Activated naive CD4-positive, alpha-beta T cell treated with Interleukin-2 at 50 U/mL for 16 hours (primary cell): ENCODE data around the gene STK4.
A peak's percentile ranks its signal among the peaks of the same experiment; 100 is the strongest.

Experiments used
- DNase-seq: peaks from one replicate; pipeline ENCODE4 v3.0.0-alpha.2; 2020

STK4 gene

DNA sequence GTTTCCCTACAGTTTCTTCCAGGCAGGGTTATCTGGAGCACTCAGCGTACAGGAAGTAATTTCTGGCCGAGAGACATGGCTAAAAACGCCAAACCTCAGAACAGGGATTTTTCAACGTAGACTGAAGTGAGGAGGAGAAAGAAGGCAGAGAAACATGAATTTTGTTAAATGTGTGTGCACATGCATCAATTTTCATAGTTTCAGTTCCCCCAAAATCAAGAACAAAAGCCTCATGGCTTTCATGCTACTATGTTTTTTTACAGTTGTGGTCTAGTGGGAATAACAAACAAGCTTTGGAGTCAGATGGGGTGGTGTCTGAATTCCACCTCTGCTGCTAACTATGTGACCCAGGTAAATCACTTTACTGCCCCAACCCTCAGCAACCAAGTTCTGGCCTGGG, 11.0 kb upstream of the STK4 start:
- DNase-seq, result no peak

DNA sequence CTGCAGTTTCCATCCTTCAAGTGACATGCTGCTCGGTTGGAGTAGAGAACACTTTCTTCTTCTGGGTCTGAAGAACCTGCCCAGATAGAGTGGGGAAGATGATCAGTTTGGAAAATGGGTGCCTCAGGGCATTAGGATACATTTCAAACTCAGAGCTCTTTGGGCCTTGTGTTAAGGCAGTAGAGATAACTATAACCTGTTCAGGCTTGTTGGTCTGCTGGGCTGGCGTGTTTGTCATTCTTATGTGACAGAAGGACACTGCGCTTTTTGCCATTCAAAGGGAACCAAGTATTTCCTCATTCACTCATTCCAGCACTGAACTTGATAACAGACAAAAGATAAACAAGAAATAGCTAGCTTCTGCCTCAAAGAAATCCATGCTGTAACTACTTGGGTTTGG, 9.9 kb upstream of the STK4 start:
- no peak for DNase-seq

DNA sequence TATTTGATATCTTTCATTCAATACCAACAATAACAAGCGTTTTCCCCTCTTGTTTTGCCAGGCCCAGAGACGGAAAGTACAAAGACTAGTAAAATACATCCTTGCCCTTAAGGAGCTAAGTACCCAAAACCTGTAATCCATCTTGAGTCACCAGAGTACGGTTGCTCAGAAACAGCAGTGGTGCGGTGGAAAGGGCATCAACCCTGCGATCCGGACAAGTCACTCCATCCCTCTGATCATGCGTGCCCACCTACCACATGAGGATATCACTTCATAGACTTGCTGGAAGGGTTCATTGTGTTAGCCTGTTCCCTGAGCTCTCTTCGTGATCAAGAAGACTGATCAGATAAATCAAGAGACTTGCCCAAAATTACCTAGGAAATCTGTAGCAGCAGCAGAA, 8.0 kb upstream of the STK4 start:
- DNase-seq, result no peak

DNA sequence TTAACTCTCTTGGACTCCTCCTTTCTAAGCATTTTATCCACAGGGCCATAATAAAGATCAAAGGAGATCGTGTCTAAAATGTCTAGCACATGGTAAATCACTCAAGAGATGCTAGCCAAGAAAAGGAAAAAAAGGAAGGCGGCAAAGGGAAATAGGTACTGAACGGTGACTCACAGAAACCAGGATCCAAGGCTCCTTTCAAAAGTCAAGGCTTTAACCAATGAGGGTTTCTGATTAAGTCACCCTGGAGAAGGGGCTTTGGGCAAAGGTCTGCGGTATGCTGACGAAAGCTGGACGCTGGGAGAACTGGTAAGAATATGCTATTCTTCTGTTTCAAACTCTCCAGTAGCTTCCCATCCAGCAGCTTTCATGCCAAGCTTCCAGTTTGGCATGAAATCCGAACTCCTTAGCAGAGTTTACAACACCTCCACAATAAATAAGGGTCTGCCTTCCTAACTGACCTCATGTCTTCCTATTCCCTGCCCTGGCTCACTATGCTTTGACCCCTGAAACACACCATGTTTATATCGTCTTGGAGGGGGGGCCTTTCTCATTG, 7.2 kb upstream of the STK4 start:
- peak; percentile 24 for DNase-seq

DNA sequence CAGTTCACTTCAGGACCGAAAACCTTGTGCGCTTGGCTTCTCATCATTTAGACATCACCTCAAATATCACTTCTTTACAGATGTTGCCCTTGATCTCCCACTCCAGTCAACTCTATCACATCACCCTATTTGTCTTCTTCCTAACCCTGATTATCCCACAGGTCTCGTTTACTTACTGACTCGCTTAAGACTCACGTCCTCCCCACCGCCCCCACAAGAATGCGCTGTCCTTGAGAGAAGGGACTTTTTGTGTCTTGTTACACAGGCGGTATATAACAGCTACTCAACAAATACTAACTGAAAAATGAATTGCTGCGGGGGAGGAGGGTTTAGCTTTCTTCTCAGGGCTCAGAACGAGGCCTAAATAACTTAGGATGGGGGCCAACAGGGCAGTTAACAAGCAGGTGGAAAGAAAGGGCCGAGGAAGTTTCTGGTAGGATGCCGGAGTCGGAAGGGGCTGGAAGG, 6.6 kb upstream of the STK4 start:
- peak; percentile 85 for DNase-seq

DNA sequence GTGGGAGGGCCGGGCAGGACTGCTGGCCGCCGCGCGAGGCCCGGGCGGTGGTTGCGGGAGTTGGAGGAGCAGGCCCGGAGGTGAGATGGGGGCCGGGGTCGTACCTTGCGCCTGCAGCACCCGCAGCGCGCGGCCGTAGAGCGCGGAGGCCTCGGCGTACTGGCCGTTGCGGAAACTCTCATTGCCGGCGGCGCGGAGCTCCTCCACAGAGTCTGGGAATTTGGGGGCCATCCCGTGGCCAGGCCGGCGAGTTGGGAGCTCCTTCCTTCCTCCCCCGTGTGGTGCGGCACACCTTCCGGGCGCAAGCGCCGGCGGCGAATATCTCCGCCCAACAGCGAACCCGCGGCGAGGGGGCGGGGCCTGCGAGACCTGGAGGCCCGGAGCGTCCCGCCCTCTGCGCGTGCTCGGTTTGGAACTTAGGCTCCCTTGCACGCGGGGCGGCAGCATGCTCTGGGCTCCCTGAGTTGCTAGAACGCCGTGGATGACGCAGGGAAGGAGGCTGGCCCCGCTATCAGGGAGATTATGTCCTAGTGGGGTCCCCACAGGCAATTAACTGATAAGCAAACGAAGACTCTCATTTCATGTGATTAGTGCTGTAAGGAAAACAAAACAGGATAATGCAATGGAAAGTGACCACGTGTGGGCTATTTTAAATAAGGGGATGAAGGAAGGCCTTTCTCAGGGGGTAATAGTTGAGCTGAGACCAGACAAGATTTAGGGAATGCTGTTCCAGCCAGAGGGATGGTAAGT, 6.0 kb upstream of the STK4 start, which contains the start of gene TOMM34:
Gene TOMM34, minus strand, starts transcription at position 295 of the 750 bp plus-strand sequence. Its CDS starts 64 bp downstream, at position 231.
- DNase-seq, result peak; percentile 97

DNA sequence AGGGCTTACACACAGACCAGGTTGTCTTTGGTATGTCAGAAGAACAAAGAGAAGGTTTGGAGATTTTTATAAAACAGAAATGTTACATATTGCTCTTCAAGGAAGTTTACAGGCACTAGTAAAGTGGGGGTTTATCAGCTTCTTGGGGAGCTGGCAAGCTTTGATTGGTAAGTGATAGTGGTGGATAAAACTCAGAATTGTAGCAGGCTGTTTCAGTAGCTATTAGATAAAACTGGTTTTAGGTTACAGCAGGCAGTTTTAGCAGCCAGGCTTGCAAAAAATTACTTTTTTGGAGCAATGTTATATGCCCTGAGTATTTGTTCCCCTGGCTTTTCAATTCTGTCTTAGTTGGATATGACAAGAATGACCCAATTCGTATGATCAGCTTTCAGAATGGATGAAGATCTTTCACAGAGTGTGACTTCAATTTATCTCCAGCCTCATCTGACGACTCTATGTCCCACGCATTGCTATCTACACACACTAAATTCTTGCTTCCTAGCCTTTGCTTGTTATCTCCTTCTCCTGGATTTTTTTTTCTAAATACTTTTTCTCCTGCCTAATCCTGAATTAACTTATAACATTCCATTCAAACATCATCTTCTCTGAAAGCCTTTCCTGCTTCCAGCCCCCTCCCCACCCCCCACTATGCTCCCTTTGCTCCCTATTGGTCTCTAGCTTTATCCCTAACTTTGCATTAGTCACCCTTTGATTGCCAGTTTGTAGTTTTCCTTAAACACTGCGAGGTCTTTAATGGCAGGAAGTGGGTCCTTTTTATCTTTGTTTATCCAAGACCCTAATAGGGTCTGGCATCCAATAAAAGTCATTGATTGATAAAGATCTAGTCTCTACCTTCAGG, 5.1 kb upstream of the STK4 start:
- DNase-seq, result no peak

DNA sequence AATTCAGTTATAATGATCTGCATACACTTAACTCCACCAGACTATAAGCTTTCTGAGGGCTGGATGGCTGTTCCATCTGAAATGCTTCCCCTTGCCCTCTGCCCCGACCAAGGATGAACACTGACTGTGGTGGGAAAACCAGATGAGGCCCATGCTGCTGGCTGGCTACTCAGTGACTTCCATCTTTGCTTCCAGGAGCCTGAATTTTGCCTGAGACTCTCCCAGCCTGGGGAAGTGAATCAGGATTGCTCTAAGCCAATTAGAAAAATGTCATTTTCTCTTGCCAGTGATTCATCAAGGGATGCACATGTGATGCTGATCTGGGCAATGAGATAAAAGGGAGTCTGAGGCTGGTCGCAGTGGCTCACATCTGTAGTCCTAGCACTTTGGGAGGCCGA, 4.4 kb upstream of the STK4 start:
- DNase-seq, result no peak

DNA sequence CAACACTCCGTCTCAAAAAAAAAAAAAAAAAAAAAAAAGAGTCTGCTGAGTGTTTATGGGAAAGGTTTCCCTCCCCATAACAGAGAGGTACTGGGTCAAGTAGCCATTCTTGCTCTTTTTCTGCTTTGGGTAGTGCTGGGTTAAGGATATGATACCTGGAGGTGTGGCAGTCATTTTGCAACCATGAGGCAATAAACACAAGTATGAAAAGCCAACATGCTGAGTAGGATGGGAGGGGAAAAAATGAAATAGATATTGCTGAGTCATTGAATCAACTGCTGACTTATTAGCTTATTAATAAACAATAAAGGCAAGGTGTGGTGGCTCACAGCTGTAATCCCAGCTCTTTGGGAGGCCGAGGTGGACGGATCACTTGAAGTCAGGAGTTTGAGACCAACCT, 3.8 kb upstream of the STK4 start:
- no peak for DNase-seq

DNA sequence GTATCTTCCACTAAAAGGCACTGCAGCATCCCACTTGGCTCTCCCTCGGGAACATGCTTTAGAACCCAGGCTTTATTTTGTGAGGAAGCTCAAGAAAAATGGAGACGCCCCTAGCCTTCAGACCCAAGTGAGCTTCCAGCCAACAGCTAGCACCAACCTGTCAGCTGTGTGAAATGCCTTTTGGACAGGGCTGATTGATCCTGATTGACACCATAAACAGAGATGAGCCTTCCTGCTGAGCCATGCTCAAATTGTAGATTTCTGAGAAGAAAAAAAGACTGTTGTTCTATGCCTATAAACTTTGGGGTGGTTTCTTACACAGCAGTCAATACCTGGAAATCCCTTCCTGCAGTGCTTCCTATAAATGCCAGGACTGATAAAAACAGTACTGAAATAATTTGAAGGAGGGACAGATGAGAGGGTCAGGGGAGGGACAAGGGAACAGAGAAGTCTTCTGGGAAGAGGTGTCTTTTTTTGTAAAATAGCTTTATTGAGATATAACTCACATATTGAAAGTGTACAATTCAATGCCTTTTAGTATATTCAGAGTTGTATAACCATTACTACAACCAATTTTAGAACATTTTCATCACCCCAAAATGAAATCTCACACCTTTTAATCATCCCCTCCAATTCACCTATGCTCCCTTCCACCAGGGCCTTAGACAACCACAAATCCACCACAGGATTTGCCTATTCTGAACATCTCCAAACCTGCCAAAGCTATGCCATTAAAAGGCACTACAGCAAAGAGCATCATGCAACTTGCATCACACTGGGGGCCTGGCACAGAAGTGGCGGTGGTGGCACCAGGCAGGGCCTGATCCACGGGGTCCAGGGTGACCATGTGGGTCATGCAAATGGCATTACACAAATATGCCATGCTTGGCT, 2.7 kb upstream of the STK4 start:
- no peak for DNase-seq

DNA sequence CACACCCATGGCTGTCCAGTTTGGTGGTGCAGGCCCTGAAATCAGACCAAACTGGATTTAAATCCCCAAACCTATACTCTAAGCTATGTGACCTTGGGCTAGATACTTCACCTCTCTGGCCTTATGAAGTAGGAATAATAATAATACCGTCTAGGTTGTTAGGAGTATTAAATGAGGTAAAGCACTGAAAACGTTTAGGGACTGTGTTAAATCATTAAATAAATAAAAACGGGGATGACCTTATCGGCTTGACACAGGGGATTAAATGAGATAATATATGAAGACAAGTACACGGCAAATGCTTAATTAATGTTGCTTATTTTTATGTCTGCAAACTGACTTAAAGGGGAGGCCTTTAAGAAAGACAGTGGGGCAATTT, 672 bp upstream of the STK4 start:
- DNase-seq, result no peak

DNA sequence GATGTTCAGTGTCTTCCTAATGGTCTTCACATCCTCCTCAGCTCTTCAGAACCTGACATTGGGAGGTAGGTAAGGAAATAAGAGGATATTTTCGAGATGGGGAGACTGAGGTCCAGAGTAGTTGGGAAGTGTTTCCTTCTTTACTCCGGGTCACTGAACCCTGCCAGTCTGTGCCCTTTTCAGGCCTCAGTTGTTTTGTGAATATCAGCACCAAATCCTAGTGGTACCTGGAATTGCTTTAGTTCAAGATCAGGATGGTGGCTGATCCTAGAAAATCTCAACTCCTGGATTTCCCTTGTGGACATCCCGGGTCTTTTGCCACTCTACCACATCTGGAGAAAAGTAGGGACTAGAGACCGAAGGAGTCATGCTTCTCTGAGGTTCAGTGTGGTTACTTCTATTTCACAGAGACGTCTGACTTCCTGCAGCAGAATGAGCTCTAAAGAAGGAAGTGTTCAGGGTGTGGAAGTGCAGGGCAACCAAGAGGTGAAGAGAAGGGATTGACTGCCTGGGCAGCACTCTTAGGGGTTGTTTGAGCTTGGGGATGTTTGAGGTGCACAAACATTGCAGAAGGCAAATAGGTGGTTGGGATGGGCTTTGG, 995 bp downstream of the STK4 start:
- DNase-seq, result peak; percentile 23

DNA sequence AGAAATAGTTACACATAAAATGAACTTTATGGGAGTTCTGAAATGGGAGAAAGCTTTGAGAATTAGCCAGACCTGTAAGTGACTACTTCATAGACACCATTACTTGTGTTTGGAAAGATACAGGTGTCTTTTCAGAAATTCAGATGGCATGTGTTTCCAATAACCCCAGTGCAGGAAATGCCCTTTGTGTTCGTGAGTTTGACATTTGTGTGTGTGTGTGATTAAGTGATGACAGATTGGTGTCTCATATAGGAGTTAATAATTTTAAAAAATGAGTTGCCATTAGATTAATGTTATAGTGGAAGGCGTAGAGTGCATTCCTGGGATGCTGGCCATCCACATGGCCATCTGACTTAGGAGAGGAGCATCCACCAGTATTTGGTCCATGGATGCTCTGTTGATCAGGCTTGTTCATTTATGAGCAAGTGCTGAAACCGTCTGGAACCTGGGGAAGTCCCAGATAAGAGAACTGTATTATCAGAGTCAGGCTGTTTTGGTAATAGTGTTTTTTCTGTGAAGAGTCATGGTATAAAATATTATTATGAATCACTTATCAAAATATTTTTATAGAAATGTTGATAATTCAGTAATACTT, 3.1 kb downstream of the STK4 start:
- DNase-seq, result peak; percentile 40

DNA sequence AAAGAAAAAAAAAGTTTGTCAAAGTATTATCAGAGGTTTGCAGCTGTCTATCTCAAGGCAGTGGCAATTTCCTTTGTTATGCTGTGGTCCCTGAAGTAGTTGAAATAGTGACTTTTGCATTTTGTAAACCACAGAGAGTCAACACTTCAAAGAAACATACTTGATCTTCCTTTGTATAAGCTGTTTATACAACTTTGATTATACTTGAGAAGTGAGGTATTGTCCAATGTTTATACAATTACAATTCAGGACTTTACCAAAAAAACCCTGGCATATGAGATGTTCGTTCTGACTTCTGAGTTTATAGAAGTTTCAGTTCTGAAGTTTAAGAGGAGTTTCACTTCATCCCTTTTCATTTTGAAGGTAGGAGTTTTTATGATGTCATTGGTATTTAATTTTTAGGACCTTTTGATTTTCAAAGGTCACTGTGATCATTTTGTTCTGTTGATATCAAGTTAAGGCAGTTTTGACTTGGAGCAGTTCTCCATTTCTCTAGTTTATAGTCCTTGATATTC, 4.0 kb downstream of the STK4 start:
- DNase-seq, result no peak

DNA sequence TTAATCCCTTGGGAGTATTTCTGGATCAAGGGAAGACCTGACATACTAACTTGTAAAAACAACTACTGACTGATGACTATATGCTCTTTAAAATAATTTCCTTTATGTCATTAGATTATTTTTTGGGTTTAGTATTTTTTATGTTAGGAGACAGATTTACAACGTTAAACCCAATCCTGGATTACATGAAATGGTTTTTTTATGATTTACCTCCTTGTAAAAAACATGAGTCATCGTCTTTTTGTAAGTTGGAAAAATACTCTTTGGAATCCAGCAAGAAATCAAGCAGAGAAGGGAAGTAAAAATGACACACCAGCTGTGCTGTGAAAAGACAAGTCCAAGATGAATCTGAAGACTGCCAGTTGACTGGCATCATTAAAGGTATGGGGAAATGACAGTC, 6.7 kb downstream of the STK4 start:
- no peak for DNase-seq

DNA sequence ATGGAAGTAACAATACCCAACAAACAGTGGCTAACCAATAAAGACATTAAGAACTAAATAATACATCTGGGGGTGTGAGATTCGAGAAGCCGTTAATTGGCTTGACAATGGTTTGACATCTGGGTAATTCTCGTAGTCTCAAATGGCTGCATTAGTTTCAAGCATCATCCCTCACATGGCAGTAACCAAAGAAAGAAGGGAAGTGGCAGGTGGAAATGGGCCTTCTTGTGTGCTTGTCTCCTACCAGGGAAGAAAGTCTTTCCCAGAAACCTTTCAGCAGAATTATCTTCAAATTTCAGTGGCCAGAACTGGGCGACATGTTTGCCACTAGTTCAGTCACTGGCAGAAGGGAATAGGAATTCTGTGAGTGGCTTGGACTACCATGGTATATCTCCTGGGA, 10.4 kb downstream of the STK4 start:
- no peak for DNase-seq

DNA sequence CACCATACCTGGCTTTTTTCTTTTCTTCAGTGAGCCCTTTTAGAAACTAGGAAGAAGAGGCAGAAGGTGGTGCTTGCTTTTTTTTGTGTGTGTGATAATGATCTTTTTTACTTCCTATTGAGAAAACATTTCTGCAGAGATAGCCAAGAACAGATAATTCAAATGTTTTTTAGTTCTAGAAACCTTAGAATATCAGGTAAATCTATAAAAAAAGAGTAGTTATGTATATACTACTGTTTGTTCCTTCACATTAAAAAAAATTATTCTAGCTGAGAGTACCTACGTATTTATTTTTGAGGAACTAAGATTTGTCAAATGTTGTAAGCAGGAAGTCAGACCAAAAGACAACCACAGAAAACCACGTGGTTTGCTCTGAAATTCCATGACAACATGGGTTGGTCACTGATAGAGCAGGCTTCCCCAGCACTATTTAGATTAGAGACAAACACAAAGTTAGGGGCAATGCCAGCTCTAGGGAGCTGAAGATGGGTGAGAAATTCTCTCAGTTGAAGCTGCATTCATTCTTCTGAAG, 12.8 kb downstream of the STK4 start:
- DNase-seq, result peak; percentile 60

DNA sequence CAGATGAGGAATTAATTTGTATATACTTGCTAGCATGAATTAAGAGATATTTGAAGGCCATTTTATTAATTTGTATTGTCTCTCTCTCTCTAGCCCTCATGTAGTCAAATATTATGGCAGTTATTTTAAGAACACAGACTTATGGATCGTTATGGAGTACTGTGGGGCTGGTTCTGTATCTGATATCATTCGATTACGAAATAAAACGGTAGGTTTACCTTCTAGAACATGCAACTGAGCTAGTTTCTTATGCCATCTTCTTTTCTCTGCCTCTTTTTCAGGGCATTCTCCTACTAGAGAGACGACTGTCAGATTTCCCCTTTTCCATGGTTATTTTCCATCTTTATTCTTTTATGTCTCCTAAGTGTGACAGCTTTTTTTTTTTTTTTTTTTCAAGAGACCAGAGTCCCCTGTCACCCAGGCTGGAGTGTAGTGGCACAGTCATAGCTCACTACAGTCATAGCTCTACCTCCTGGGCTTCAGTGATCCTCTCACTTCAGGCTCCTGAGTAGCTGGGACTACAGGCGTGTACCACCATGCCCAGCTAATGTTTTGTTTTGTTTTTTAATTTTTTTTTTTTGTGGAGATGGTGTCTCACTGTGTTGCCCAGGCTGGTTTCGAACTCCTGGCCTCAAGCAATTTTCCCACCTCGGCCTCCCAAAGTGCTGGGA, 15.6 kb downstream of the STK4 start:
- no peak for DNase-seq

DNA sequence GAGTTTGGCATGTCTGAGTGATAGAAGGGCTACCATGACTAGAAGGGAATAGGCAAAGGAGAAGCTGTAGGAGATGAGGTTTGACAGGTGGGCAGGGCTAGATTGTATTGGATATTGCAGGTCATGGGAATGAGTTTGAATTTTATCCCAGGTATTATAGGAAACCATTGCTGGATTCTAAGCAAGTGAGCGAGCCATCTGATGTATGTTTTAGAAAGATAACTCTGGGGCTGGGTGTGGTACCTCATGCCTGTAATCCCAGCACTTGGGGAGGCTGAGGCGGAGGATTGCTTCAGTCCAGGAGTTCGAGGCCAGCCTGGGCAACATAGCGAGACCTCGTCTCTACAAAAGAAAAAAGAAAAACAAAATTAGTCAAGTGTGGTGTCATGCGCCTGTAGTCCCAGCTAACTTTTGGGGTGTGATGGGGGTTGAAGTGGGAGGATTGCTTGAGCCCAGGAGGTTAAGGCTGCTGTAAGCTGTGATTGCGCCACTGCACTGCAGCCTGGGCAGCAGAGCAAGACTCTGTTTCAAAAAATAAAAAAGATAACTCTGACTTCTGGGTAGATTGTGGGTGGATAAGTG, 16.9 kb downstream of the STK4 start:
- DNase-seq, result no peak

DNA sequence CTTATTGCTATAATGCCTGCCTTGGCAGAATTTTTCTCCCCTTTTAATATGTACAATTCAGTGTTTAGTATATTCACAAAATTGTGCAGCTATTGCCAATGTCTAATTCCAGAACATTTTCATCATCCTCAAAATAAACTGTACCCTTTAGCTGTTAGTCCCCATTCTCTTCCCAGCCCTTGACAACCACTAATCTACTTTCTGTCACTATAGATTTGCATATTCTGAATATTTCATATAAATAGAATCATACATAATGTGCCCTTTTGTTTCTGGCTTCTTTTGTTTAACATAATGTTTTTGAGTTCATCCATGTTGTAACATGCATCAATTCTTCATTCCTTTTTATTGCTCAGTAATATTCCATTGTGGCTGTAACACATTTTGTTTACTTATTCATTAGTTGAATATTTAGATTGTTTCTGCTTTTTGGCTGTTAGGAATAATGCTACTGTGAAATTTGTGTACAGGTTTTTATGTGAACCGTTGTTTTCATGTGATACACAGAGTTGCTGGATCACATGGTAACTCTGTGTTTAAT, 22.4 kb downstream of the STK4 start:
- no peak for DNase-seq
